ENCODE measurements around the gene INSR. TPM values are rescaled to one million over a fixed set of nuclear protein-coding genes. Genes with fewer than 3 reads are reported as not detected.

The INSR gene
- polyA plus RNA-seq, 2 of the 4 experiments (the other 2 are of a cell fraction) = 1.8 to 3.3 TPM

DNA sequence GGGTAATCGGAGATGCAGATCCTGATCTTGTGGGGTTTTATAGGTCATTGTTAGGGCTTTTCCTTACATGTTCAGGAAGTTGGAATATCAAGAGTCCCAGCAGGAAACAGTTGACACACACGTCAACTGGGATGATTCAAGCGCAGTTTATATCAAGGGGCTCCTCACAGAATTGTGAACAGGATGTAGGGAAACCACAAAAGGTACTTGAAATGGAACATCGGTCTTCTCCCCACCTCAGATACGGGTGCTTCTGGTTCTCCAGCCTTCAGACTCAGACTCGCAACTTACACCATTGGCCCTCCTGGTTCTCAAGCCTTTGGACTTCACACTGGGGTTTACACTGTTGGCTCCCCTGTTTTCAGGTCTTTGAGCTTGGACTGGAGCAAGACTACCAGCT is 205.2 kb downstream of the INSR start:
- H3K4me2 ChIP-seq = no peak overlapping the region
- DNase-seq (ENCODE audit: low read depth in 1 of 2, low spot score in 1 of 2) (no peak), FAIRE-seq (no peak), ATAC-seq (no peak)
- H3K9me3 ChIP-seq = peaks cover 72% of the 10 kb centered on the region
- CTCF ChIA-PET = no interaction called here
- no peak overlapping the region for H3K4me3 ChIP-seq
- no peak overlapping the region for H3K27ac ChIP-seq
- 66% methylated on average over 6 of the region's 6 CpGs for WGBS (ENCODE audit: missing lambda C conversion rate)
- TF ChIP-seq, protein P1, sequence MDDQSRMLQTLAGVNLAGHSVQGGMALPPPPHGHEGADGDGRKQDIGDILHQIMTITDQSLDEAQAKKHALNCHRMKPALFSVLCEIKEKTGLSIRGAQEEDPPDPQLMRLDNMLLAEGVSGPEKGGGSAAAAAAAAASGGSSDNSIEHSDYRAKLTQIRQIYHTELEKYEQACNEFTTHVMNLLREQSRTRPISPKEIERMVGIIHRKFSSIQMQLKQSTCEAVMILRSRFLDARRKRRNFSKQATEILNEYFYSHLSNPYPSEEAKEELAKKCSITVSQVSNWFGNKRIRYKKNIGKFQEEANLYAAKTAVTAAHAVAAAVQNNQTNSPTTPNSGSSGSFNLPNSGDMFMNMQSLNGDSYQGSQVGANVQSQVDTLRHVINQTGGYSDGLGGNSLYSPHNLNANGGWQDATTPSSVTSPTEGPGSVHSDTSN (IDR thresholded peaks at IDR 0.05) = no peak
- TF ChIP-seq TFCP2L1 (CRISPR knock-in tag; IDR thresholded peaks at IDR 0.05) = no peak
- no peak for TF ChIP-seq CHD2 (IDR thresholded peaks at IDR 0.05; ENCODE audit: low read length, partially characterized antibody)
- TF ChIP-seq ZSCAN20 (CRISPR knock-in tag; IDR thresholded peaks at IDR 0.05) = no peak
- TF ChIP-seq, protein P2, sequence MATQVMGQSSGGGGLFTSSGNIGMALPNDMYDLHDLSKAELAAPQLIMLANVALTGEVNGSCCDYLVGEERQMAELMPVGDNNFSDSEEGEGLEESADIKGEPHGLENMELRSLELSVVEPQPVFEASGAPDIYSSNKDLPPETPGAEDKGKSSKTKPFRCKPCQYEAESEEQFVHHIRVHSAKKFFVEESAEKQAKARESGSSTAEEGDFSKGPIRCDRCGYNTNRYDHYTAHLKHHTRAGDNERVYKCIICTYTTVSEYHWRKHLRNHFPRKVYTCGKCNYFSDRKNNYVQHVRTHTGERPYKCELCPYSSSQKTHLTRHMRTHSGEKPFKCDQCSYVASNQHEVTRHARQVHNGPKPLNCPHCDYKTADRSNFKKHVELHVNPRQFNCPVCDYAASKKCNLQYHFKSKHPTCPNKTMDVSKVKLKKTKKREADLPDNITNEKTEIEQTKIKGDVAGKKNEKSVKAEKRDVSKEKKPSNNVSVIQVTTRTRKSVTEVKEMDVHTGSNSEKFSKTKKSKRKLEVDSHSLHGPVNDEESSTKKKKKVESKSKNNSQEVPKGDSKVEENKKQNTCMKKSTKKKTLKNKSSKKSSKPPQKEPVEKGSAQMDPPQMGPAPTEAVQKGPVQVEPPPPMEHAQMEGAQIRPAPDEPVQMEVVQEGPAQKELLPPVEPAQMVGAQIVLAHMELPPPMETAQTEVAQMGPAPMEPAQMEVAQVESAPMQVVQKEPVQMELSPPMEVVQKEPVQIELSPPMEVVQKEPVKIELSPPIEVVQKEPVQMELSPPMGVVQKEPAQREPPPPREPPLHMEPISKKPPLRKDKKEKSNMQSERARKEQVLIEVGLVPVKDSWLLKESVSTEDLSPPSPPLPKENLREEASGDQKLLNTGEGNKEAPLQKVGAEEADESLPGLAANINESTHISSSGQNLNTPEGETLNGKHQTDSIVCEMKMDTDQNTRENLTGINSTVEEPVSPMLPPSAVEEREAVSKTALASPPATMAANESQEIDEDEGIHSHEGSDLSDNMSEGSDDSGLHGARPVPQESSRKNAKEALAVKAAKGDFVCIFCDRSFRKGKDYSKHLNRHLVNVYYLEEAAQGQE (IDR thresholded peaks at IDR 0.05) = no peak
- TF ChIP-seq, protein P3, sequence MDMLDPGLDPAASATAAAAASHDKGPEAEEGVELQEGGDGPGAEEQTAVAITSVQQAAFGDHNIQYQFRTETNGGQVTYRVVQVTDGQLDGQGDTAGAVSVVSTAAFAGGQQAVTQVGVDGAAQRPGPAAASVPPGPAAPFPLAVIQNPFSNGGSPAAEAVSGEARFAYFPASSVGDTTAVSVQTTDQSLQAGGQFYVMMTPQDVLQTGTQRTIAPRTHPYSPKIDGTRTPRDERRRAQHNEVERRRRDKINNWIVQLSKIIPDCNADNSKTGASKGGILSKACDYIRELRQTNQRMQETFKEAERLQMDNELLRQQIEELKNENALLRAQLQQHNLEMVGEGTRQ (IDR thresholded peaks at IDR 0.05) = no peak
- no peak for TF ChIP-seq HOXB5 (CRISPR knock-in tag; IDR thresholded peaks at IDR 0.05)
- no peak for TF ChIP-seq RARB (CRISPR knock-in tag; IDR thresholded peaks at IDR 0.05)
- TF ChIP-seq JUN (IDR thresholded peaks at IDR 0.05) = no peak
- no peak for TF ChIP-seq SREBF2 (IDR thresholded peaks at IDR 0.05)
- no peak for TF ChIP-seq HEYL (CRISPR knock-in tag; IDR thresholded peaks at IDR 0.05)
- no peak for TF ChIP-seq FOSB (CRISPR knock-in tag; IDR thresholded peaks at IDR 0.05)
- no peak for TF ChIP-seq TP53 (CRISPR knock-in tag; IDR thresholded peaks at IDR 0.05)
- TF ChIP-seq, protein P4, sequence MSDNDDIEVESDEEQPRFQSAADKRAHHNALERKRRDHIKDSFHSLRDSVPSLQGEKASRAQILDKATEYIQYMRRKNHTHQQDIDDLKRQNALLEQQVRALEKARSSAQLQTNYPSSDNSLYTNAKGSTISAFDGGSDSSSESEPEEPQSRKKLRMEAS (IDR thresholded peaks at IDR 0.05) = no peak
- no peak for TF ChIP-seq MAZ (IDR thresholded peaks at IDR 0.05; ENCODE audit: borderline replicate concordance, low read depth, low read length)
- no peak for TF ChIP-seq HOXB13 (CRISPR knock-in tag; IDR thresholded peaks at IDR 0.05; ENCODE audit: low read depth)
- no peak for TF ChIP-seq KDM5A (IDR thresholded peaks at IDR 0.05)
- TF ChIP-seq POLR2AphosphoS2 (conservative IDR thresholded peaks at IDR 0.05; ENCODE audit: low read length) = no peak
- no peak for TF ChIP-seq EP300 (IDR thresholded peaks at IDR 0.05)
- no peaks in the 10 kb centered on the region for H3K4me1 ChIP-seq
- POLR2A ChIA-PET = no interaction called here

DNA sequence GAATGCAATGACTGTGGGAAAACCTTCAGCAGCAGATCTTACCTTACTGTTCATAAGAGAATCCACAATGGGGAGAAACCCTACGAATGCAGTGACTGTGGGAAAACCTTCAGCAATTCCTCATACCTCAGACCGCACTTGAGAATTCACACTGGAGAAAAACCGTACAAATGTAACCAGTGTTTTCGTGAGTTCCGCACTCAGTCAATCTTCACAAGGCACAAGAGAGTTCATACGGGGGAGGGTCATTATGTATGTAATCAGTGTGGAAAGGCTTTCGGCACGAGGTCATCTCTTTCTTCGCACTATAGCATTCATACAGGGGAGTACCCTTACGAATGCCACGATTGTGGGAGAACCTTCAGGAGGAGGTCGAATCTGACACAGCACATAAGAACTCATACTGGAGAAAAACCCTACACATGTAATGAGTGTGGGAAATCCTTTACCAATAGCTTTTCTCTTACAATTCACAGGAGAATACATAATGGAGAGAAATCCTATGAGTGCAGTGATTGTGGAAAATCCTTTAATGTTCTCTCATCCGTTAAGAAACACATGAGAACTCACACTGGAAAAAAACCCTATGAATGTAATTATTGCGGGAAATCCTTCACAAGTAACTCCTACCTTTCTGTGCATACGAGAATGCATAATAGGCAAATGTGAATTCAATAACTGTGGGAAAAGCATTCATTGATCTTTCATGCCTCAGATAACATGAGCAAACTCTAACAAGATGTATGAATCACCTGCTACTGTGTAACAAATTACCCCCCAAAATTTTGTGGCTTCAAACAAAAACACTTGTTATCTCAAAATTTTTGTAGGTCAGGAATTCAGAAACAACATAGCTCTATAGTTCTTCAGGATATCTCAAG is 210.9 kb downstream of the INSR start:
- FAIRE-seq = no peak
- WGBS (ENCODE audit: missing lambda C conversion rate) = 90% methylated on average over 15 of the region's 15 CpGs
- H3K4me2 ChIP-seq = no peak overlapping the region
- no peak overlapping the region for H3K4me3 ChIP-seq
- CTCF ChIA-PET = no interaction called here
- H3K4me1 ChIP-seq = no peaks in the 10 kb centered on the region
- peaks cover 94% of the 10 kb centered on the region for H3K9me3 ChIP-seq
- H3K27ac ChIP-seq = no peak overlapping the region
- peak in 1 of 2 experiments; percentile 64 for DNase-seq (ENCODE audit: low read depth in 1 of 2, low spot score in 1 of 2)
- TF ChIP-seq, protein P2 (IDR thresholded peaks at IDR 0.05) = peak; percentile 24; the same call in 1 of the 2 replicates
- TF ChIP-seq NR3C1 (IDR thresholded peaks at IDR 0.05) = no peak
- peak; percentile 18; the same call in 1 of the 2 replicates for TF ChIP-seq GATA3 (IDR thresholded peaks at IDR 0.05; ENCODE audit: borderline replicate concordance)
- peak; percentile 73; the same call in 1 of the 2 replicates for TF ChIP-seq KDM1A (IDR thresholded peaks at IDR 0.05; ENCODE audit: low read depth)
- TF ChIP-seq POLR2AphosphoS2 (conservative IDR thresholded peaks at IDR 0.05; ENCODE audit: low read length) = no peak
- POLR2A ChIA-PET = no interaction called here
- ATAC-seq = no peak

Measured in A549 (cell line).